Activated CD8-positive, alpha-beta memory T cell treated with anti-CD3 and anti-CD28 coated beads, Interleukin-2, amount 10 ng/mL, durations not matched to agents 7 days and 5 days (primary cell): ENCODE results near the gene MORF4L1. TPM values are rescaled to one million over a fixed set of nuclear protein-coding genes. Genes with fewer than 3 reads are reported as not detected.
"Not testable (repeated sequence)": the region's sequence is repeated elsewhere in the genome, so short reads cannot be mapped to it uniquely, and the experiment has no call there.

Source experiments
- ATAC-seq: fragments of 150-1000 bp; cut with Tn5 transposase; one replicate; pipeline ENCODE4 v1.10.0; 2021; ENCODE audit warnings: moderate library complexity
- CTCF ChIA-PET: fragments of 350-600 bp; sonication (Branson Sonifier 250); formaldehyde crosslinking; loops from one replicate; lab custom pipeline; 2021; ENCODE audit warnings: antibody characterized with exemption; lab: Charles Lee
- DNase-seq: peaks from one replicate; pipeline ENCODE4 v3.0.0-alpha.2; 2020
- H3K27ac Mint-ChIP-seq: one replicate; pipeline ENCODE4 v1.8.0; 2021; ENCODE audit warnings: mild to moderate bottlenecking, mixed read lengths
- H3K27me3 Mint-ChIP-seq: one replicate; pipeline ENCODE4 v1.8.0; 2021; ENCODE audit warnings: mixed read lengths
- H3K36me3 Mint-ChIP-seq: one replicate; pipeline ENCODE4 v1.8.0; 2021; ENCODE audit warnings: mild to moderate bottlenecking, mixed read lengths
- H3K4me1 Mint-ChIP-seq: one replicate; pipeline ENCODE4 v1.8.0; 2021; ENCODE audit warnings: mixed read lengths
- H3K4me3 Mint-ChIP-seq: one replicate; pipeline ENCODE4 v1.8.0; 2021; ENCODE audit warnings: mild to moderate bottlenecking, moderate library complexity, mixed read lengths
- H3K9me3 Mint-ChIP-seq: one replicate; pipeline ENCODE4 v1.8.0; 2022; ENCODE audit warnings: low read depth, mixed read lengths
- total RNA-seq, 2 experiments: library from RNA; stranded (reverse); gene quantifications; one replicate each; pipeline ENCODE4 v1.2.3, GENCODE V29; 2021

The MORF4L1 gene
- 100 to 1,000 TPM; 235 to 275 TPM for total RNA-seq

GRCh38 chr15:78872155-78872971, at the start of gene MORF4L1:
Gene MORF4L1 (plus strand): TSS chr15:78872890. CDS start chr15:78873018, 128 bp downstream.
- Mint-ChIP-seq H3K4me3 (peak within 1 kb of the TSS; percentile 91), H3K27ac (peak within 1 kb of the TSS; percentile 99), H3K9me3 (no peaks in the 10 kb centered on the region), H3K36me3 (peaks cover 17% of the 10 kb centered on the region), H3K27me3 (no peaks in the 10 kb centered on the region), H3K4me1 (peaks cover 36% of the 10 kb centered on the region)
- peak; percentile 82 for ATAC-seq
- CTCF ChIA-PET, result interaction anchor here (0.7 to 3.2 kb wide), 3 partner anchors 10 to 12 kb away, joined by 3 to 17 read pairs (median 3); no protein-coding TSS in a partner anchor
- DNase-seq, result peak; percentile 97

GRCh38 chr15:78828920-78829319, 43.8 kb upstream of the MORF4L1 start:
- Mint-ChIP-seq H3K9me3 (no peaks in the 10 kb centered on the region), H3K4me1 (peaks cover 8% of the 10 kb centered on the region), H3K4me3 (no peak overlapping the region), H3K27me3 (peaks cover 22% of the 10 kb centered on the region), H3K27ac (no peak overlapping the region), H3K36me3 (no peaks in the 10 kb centered on the region)
- no peak for DNase-seq
- ATAC-seq, result no peak
- CTCF ChIA-PET, result interaction anchor here (0.7 kb wide), 2 partner anchors 10 to 851 kb away, joined by 3 read pairs; no protein-coding TSS in a partner anchor

- ATAC-seq (peak; percentile 64), DNase-seq (no peak)
- no peaks in the 10 kb centered on the region for H3K36me3 Mint-ChIP-seq
- H3K27ac Mint-ChIP-seq, result no peak overlapping the region
- peaks cover 8% of the 10 kb centered on the region for H3K4me1 Mint-ChIP-seq
- CTCF ChIA-PET, result interaction anchor here (1.0 to 1.5 kb wide), 2 partner anchors 29 to 149 kb away, joined by 3 read pairs; no protein-coding TSS in a partner anchor
- no peaks in the 10 kb centered on the region for H3K9me3 Mint-ChIP-seq
- H3K27me3 Mint-ChIP-seq, result peaks cover 22% of the 10 kb centered on the region
- peak overlapping the region; percentile 51 for H3K4me3 Mint-ChIP-seq
These were observed 42.0 kb upstream of the MORF4L1 start for GRCh38 chr15:78830514-78831228.

- CTCF ChIA-PET, result interaction anchor here (1.0 kb wide), 1 partner anchor 28 kb away, joined by 3 read pairs; no protein-coding TSS in a partner anchor
- Mint-ChIP-seq H3K27ac (no peak overlapping the region), H3K4me1 (peaks cover 8% of the 10 kb centered on the region), H3K4me3 (no peak overlapping the region), H3K27me3 (peaks cover 22% of the 10 kb centered on the region), H3K36me3 (no peaks in the 10 kb centered on the region), H3K9me3 (no peaks in the 10 kb centered on the region)
- no peak for DNase-seq
- ATAC-seq, result no peak
These were observed 41.2 kb upstream of the MORF4L1 start for GRCh38 chr15:78831229-78832207.

GRCh38 chr15:78836333-78836732, 36.4 kb upstream of the MORF4L1 start:
- Mint-ChIP-seq H3K36me3 (no peaks in the 10 kb centered on the region), H3K27ac (no peak overlapping the region), H3K27me3 (peaks cover 22% of the 10 kb centered on the region), H3K4me3 (no peak overlapping the region), H3K4me1 (no peaks in the 10 kb centered on the region), H3K9me3 (no peaks in the 10 kb centered on the region)
- DNase-seq (no peak), ATAC-seq (no peak)
- CTCF ChIA-PET, result no interaction called here

GRCh38 chr15:78837131-78837530, 35.6 kb upstream of the MORF4L1 start:
- DNase-seq (no peak), ATAC-seq (no peak)
- CTCF ChIA-PET, result no interaction called here
- Mint-ChIP-seq H3K27me3 (peaks cover 17% of the 10 kb centered on the region), H3K4me3 (no peak overlapping the region), H3K36me3 (no peaks in the 10 kb centered on the region), H3K4me1 (no peaks in the 10 kb centered on the region), H3K27ac (no peak overlapping the region), H3K9me3 (no peaks in the 10 kb centered on the region)

- CTCF ChIA-PET, result no interaction called here
- Mint-ChIP-seq H3K4me1 (no peaks in the 10 kb centered on the region), H3K9me3 (no peaks in the 10 kb centered on the region), H3K36me3 (no peaks in the 10 kb centered on the region), H3K27me3 (peaks cover 13% of the 10 kb centered on the region), H3K27ac (no peak overlapping the region), H3K4me3 (no peak overlapping the region)
- DNase-seq (no peak), ATAC-seq (no peak)
These were observed 35.1 kb upstream of the MORF4L1 start for GRCh38 chr15:78837543-78837942.

GRCh38 chr15:78838489-78838888, 34.2 kb upstream of the MORF4L1 start:
- Mint-ChIP-seq H3K36me3 (no peaks in the 10 kb centered on the region), H3K27ac (no peak overlapping the region), H3K4me3 (no peak overlapping the region), H3K4me1 (no peaks in the 10 kb centered on the region), H3K27me3 (peaks cover 4% of the 10 kb centered on the region), H3K9me3 (no peaks in the 10 kb centered on the region)
- CTCF ChIA-PET, result no interaction called here
- no peak for ATAC-seq
- DNase-seq, result no peak

GRCh38 chr15:78839151-78839550, 33.5 kb upstream of the MORF4L1 start:
- H3K4me3 Mint-ChIP-seq, H3K27me3 Mint-ChIP-seq, H3K36me3 Mint-ChIP-seq, H3K9me3 Mint-ChIP-seq, H3K27ac Mint-ChIP-seq, H3K4me1 Mint-ChIP-seq, DNase-seq, ATAC-seq, CTCF ChIA-PET: not testable (repeated sequence)

GRCh38 chr15:78840661-78841375, 31.9 kb upstream of the MORF4L1 start:
- ATAC-seq, result no peak
- no peaks in the 10 kb centered on the region for H3K4me1 Mint-ChIP-seq
- peaks cover 4% of the 10 kb centered on the region for H3K27me3 Mint-ChIP-seq
- no peak for DNase-seq
- no peak overlapping the region for H3K27ac Mint-ChIP-seq
- CTCF ChIA-PET, result no interaction called here
- no peaks in the 10 kb centered on the region for H3K36me3 Mint-ChIP-seq
- H3K4me3 Mint-ChIP-seq, result no peak overlapping the region
- H3K9me3 Mint-ChIP-seq, result no peaks in the 10 kb centered on the region

GRCh38 chr15:78841376-78841706, 31.3 kb upstream of the MORF4L1 start:
- DNase-seq (no peak), ATAC-seq (no peak)
- Mint-ChIP-seq H3K36me3 (no peaks in the 10 kb centered on the region), H3K27ac (no peak overlapping the region), H3K4me3 (no peak overlapping the region), H3K4me1 (no peaks in the 10 kb centered on the region), H3K9me3 (no peaks in the 10 kb centered on the region), H3K27me3 (peaks cover 4% of the 10 kb centered on the region)
- CTCF ChIA-PET, result no interaction called here

- no peaks in the 10 kb centered on the region for H3K36me3 Mint-ChIP-seq
- H3K4me3 Mint-ChIP-seq, result no peak overlapping the region
- DNase-seq (no peak), ATAC-seq (no peak)
- H3K4me1 Mint-ChIP-seq, result no peaks in the 10 kb centered on the region
- no peaks in the 10 kb centered on the region for H3K9me3 Mint-ChIP-seq
- H3K27me3 Mint-ChIP-seq, result peaks cover 4% of the 10 kb centered on the region
- H3K27ac Mint-ChIP-seq, result no peak overlapping the region
- CTCF ChIA-PET, result no interaction called here
These were observed 30.8 kb upstream of the MORF4L1 start for GRCh38 chr15:78841891-78842290.
